HG03196 (cell line): Measurements from ENCODE around the gene CALCOCO1.
"Not testable (repeated sequence)": the region's sequence is repeated elsewhere in the genome, so short reads cannot be mapped to it uniquely, and the experiment has no call there.

ENCODE experiments used
- ATAC-seq: cut with Tn5 transposase; IDR thresholded peaks from one replicate; pipeline ENCODE4 v1.9.1; 2021; ENCODE audit not compliant: unreplicated experiment

CALCOCO1 gene

DNA sequence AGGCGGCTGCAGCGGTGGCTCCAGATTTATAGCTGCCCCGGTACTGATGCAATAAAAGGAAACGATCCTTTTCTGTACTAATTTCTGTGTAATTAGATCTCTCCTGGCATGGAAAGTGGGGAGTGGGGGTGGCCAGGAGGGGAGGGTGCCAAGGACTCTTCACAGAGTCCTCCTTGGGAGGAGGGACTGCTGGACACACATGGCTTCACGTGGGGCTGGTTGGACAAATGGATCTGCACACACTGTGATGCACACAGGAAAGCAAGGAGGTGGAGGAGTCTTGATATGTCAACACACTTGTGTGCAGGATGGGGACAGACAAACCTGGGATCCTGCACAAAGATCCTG, 27.6 kb downstream of the CALCOCO1 start:
- ATAC-seq, result no peak

- no peak for ATAC-seq
These were observed 28.1 kb downstream of the CALCOCO1 start for GRCh38 chr12:53698948-53699677.

DNA sequence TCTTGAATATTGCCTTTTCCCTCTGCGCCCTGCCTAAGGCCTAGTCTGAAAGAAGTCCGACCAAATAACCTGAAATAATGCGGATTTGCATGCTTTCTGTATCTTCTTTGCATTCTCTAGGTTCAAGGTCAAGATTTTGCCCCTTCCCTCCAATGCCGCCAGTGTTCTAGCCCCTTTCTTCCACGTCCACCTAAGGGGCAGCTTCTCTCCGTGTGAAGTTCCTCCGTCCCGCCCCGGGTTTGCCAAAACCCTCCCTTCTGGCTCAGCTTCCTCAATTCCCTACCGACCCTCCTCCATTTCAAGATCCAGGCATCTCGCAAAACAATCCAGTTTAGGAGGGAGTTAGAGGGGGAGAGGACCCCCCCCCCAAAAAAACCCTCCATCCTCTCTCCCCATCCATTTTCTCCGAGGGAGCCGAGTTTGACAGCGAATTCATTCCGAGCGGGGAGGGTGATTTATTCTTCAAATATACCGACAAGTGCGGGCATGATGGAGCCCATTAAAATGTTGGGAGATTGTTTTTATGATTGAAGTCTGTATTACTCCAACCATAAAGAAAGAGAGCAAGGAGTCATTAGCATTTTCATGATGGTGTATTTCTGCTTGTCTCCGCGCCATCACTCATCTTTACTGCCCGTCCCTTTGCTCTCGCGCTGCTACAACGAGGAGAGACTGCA, 30.5 kb downstream of the CALCOCO1 start:
- ATAC-seq, result no peak

DNA sequence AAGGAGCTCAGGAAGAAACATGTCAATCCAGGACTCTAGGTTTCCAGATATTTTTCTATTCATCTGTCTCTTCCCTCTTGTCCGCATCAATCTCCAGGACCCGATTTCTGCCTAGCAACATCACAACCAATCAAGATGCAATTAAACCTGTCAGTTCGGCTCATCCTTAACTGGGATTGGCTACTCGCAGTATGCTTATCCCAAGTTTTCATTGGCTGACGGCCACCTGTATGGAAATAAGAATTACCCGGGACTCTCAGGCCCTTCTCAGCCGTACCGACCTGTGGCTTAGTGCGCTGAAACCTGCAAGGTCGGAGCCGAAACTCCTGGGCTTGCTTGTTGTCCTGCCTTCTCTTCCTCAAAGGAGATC, 31.0 kb downstream of the CALCOCO1 start:
- no peak for ATAC-seq

DNA sequence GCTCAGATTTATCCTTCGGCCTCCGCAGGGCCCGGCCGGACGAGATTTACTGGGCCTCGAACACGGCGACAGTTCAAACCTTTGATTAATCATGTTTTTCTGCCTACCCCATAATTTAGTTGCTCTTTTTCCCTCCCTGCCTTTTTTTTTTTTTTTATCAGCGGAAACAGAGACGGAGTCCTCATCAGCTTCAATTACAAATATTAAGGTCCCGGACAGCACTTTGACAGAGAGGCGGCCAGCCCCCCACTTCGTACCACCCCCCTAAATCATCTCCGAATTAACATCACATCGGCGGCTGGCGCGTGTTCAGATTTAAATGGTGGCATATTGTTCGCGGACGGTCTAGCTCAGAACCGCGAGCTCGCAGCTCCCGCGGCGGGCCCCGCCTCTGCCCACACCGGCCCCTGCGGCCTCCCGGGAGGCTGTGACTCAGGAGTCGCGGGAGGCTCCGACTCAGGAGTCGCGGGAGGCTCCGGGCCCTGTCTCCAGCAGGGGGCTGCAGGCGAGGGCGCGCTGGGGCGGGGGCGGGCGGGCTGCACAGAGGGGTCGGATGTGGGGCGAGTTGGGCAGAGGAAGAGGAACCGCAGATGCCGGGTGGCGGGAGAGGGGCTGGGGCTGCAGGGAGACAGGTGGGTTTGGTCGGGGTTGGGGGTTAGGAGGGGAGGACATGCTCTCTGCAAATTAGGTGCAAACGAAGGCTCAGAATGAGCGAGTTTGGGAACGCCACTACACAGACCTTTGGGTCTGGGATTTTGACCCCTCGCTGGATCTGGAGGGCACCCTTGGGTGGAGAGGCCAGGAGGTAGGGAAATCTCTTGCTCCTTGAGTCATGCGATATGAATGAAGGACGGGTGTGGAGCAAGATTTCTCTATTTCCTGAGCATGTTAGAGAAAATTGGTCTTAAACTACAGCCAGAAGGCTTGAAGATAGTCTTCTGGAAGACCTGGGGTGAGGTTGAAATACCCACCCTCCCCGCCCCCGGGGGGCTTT, 31.8 kb downstream of the CALCOCO1 start:
- ATAC-seq, result no peak

DNA sequence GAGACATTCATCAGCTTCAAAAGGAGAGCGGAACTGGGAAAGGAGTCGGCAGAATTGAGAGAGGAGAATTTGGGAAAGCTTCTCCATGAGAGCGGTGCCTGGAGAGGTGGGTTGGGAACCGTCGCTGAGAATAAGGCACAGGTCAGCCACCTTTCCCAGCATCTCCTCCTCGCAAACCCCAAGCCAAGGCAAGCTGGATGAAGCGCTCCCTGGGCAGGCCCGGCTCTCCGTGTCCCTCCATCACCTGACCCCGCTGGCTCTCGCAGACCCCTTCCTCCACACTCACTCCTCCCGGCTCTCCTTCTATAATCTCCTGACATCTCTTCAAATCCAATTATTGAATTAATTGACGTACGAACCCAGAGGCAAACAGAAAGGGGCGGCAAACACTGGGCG, 32.5 kb downstream of the CALCOCO1 start:
- ATAC-seq, result no peak

GRCh38 chr12:53688134-53688533, 39.1 kb downstream of the CALCOCO1 start:
- no peak for ATAC-seq

GRCh38 chr12:53686436-53686835, 40.8 kb downstream of the CALCOCO1 start:
- no peak for ATAC-seq

- ATAC-seq, result no peak
These were observed 42.5 kb downstream of the CALCOCO1 start for GRCh38 chr12:53684654-53685220.

DNA sequence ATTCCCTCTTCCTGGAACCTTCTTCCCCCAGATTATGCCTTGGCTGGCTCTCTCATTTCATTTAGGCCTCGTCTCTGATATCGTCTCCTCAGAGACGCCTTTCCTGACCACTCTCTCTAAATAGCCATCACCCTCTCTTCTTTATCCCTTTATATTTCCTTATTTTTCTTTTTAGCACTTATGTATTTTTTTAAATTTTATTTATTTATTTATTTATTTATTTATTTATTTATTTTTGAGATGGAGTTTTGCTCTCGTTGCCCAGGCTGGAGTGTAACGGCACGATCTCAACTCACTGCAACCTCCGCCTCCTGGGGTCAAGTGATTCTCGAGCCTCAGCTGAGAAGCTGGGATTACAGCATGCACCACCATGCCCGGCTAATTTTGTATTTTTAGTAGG, 43.3 kb downstream of the CALCOCO1 start:
- ATAC-seq, result no peak

GRCh38 chr12:53683494-53683893, 43.8 kb downstream of the CALCOCO1 start:
- ATAC-seq, result no peak

DNA sequence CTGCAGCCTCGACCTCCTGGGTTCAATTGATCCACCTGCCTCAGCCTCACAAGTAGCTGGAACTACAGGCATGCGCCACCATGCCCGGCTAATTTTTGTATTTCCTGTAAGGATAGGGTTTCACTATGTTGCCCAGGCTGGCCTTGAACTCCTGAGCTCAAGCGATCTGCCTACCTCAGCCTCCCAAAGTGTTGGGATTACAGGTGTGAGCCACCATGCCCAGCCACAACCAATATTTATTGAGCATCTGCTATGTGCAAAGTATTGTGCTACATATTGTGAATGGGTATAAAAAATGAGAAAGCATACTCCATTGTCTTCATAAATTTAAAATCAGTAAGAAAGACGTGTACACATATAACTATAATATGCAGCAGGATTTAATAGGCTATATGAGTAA, 47.2 kb downstream of the CALCOCO1 start:
- ATAC-seq, result not testable (repeated sequence)

GRCh38 chr12:53677800-53678148, 49.5 kb downstream of the CALCOCO1 start:
- ATAC-seq, result no peak

- ATAC-seq, result no peak
These were observed 50.0 kb downstream of the CALCOCO1 start for GRCh38 chr12:53677016-53677799.

DNA sequence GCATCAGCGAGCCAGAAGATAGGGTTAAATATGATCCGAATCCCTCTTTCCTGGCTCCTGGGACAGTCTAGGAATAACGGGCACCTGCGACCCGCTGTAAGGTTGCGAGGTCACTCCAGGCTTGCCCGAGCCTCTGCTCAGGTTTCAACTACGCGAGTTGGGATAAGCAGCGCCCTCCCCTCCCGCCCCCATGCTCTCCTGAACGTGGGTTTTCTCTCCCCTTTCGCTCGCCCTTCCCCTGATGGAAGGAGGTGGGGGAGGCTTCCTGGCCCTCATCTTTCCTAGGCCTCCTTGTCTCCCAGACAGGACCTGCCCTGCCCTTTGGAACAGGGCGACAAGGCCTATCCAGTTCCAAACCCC, 50.6 kb downstream of the CALCOCO1 start:
- ATAC-seq, result no peak

GRCh38 chr12:53675701-53676607, 51.3 kb downstream of the CALCOCO1 start, which contains the start of gene ATP5MC2:
Gene ATP5MC2, minus strand, starts transcription at chr12:53676083. Its CDS starts 3,469 bp downstream, at chr12:53672614.
- ATAC-seq, result peak; percentile 98

DNA sequence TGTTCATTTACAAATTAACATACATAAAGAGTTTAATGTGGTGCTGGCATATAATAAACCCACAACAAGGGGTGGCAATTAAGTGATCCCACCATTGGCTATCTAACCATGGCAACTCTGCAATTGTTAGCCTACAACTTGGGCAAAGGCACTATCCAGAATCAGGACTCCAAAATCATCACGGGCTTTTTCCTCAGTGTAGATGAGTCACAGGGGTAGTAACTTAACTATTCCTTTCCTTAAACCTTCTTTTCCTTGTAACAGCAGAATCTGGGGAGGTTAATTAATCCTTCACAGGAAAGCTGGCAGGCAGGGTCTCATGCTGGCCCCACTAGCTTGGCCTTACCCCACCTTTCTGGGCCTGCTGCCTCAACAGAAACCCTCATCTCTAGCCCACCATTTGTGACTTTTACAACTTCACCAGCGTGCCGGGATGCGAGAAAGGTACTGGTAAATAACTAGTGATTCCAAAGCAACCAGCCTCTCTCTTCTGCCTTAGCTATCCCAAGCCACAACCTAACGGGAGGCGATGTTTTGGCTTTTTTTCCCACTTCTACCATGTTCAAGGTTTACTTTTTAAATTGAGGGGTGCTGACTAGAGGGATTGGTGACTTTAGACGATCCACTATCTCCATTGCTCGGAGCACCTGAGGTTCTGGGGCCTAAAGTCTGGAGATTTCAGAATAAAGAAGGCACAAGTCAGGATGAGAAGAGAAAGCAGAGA, 52.1 kb downstream of the CALCOCO1 start:
- no peak for ATAC-seq

- no peak for ATAC-seq
These were observed 56.3 kb downstream of the CALCOCO1 start for GRCh38 chr12:53670971-53671370.

DNA sequence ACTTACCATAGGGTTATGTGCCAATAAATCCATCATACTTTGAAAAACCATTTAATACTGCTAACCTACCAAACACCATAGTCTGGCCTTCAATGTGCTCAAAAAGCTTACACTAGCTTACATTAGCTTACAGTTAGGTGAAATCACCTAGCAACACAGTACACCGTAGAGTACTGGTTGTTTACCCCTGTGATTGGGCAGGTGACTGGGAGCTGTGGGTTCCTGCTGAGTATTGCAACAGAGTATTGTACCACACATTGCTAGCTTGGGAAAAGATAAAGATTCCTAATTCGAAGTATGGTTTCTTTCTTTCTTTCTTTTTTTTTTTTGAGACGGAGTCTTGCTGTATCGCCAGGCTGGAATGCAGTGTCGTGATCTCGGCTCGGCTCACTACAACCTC, 56.9 kb downstream of the CALCOCO1 start:
- no peak for ATAC-seq
